ENCODE results near the gene PIP5K1C.

PIP5K1C gene

GRCh38 chr19:3697671-3698385 is 2.4 kb downstream of the PIP5K1C start:
- no peaks in the 10 kb centered on the region for H3K4me1 ChIP-seq (ENCODE audit: insufficient read depth, poor library complexity, severe bottlenecking)
- no peak overlapping the region for H3K4me3 ChIP-seq (ENCODE audit: severe bottlenecking)
- DNase-seq (ENCODE audit: low spot score) (no peak), ATAC-seq (ENCODE audit: low read depth) (no peak)
- no peaks in the 10 kb centered on the region for H3K27me3 ChIP-seq (ENCODE audit: insufficient read depth, poor library complexity, severe bottlenecking)
- no peaks in the 10 kb centered on the region for H3K9me3 ChIP-seq (ENCODE audit: severe bottlenecking)
- TF ChIP-seq CTCF (IDR thresholded peaks at IDR 0.05; ENCODE audit: poor library complexity, severe bottlenecking), result no peak
- H3K27ac ChIP-seq (ENCODE audit: poor library complexity, severe bottlenecking), result no peak overlapping the region
- H3K36me3 ChIP-seq (ENCODE audit: low read depth), result no peaks in the 10 kb centered on the region

- no peak for TF ChIP-seq CTCF (IDR thresholded peaks at IDR 0.05; ENCODE audit: poor library complexity, severe bottlenecking)
- DNase-seq (ENCODE audit: low spot score) (no peak), ATAC-seq (ENCODE audit: low read depth) (no peak)
- no peaks in the 10 kb centered on the region for H3K27me3 ChIP-seq (ENCODE audit: insufficient read depth, poor library complexity, severe bottlenecking)
- no peaks in the 10 kb centered on the region for H3K9me3 ChIP-seq (ENCODE audit: severe bottlenecking)
- H3K27ac ChIP-seq (ENCODE audit: poor library complexity, severe bottlenecking), result no peak overlapping the region
- no peak overlapping the region for H3K4me3 ChIP-seq (ENCODE audit: severe bottlenecking)
- no peaks in the 10 kb centered on the region for H3K4me1 ChIP-seq (ENCODE audit: insufficient read depth, poor library complexity, severe bottlenecking)
- no peaks in the 10 kb centered on the region for H3K36me3 ChIP-seq (ENCODE audit: low read depth)
Measured at GRCh38 chr19:3697094-3697493, 3.2 kb downstream of the PIP5K1C start.

GRCh38 chr19:3696660-3696995 is 3.6 kb downstream of the PIP5K1C start:
- H3K27ac ChIP-seq (ENCODE audit: poor library complexity, severe bottlenecking), result no peak overlapping the region
- H3K4me1 ChIP-seq (ENCODE audit: insufficient read depth, poor library complexity, severe bottlenecking), result no peaks in the 10 kb centered on the region
- no peak overlapping the region for H3K4me3 ChIP-seq (ENCODE audit: severe bottlenecking)
- ATAC-seq (ENCODE audit: low read depth) (no peak), DNase-seq (ENCODE audit: low spot score) (no peak)
- H3K27me3 ChIP-seq (ENCODE audit: insufficient read depth, poor library complexity, severe bottlenecking), result no peaks in the 10 kb centered on the region
- no peaks in the 10 kb centered on the region for H3K9me3 ChIP-seq (ENCODE audit: severe bottlenecking)
- TF ChIP-seq CTCF (IDR thresholded peaks at IDR 0.05; ENCODE audit: poor library complexity, severe bottlenecking), result no peak
- no peaks in the 10 kb centered on the region for H3K36me3 ChIP-seq (ENCODE audit: low read depth)

GRCh38 chr19:3695986-3696659 is 4.1 kb downstream of the PIP5K1C start:
- TF ChIP-seq CTCF (IDR thresholded peaks at IDR 0.05; ENCODE audit: poor library complexity, severe bottlenecking), result no peak
- no peaks in the 10 kb centered on the region for H3K27me3 ChIP-seq (ENCODE audit: insufficient read depth, poor library complexity, severe bottlenecking)
- DNase-seq (ENCODE audit: low spot score), result no peak
- H3K36me3 ChIP-seq (ENCODE audit: low read depth), result no peaks in the 10 kb centered on the region
- H3K9me3 ChIP-seq (ENCODE audit: severe bottlenecking), result no peaks in the 10 kb centered on the region
- no peak overlapping the region for H3K27ac ChIP-seq (ENCODE audit: poor library complexity, severe bottlenecking)
- ATAC-seq (ENCODE audit: low read depth), result no peak
- no peaks in the 10 kb centered on the region for H3K4me1 ChIP-seq (ENCODE audit: insufficient read depth, poor library complexity, severe bottlenecking)
- H3K4me3 ChIP-seq (ENCODE audit: severe bottlenecking), result no peak overlapping the region

GRCh38 chr19:3695124-3695733 is 5.0 kb downstream of the PIP5K1C start:
- Histone ChIP-seq H3K9me3 (ENCODE audit: severe bottlenecking) (no peaks in the 10 kb centered on the region), H3K27ac (ENCODE audit: poor library complexity, severe bottlenecking) (no peak overlapping the region), H3K36me3 (ENCODE audit: low read depth) (no peaks in the 10 kb centered on the region), H3K27me3 (ENCODE audit: insufficient read depth, poor library complexity, severe bottlenecking) (no peaks in the 10 kb centered on the region), H3K4me1 (ENCODE audit: insufficient read depth, poor library complexity, severe bottlenecking) (no peaks in the 10 kb centered on the region), H3K4me3 (ENCODE audit: severe bottlenecking) (no peak overlapping the region)
- no peak for TF ChIP-seq CTCF (IDR thresholded peaks at IDR 0.05; ENCODE audit: poor library complexity, severe bottlenecking)
- DNase-seq (ENCODE audit: low spot score) (no peak), ATAC-seq (ENCODE audit: low read depth) (no peak)

All from RWPE2 (cell line).